Renal pelvis (tissue), 4 donors: ENCODE data around the gene SFT2D3. TPM values are rescaled to one million over a fixed set of nuclear protein-coding genes. Genes with fewer than 3 reads are reported as not detected.
"Not testable (repeated sequence)": the region's sequence is repeated elsewhere in the genome, so short reads cannot be mapped to it uniquely, and the experiment has no call there.

Experiments
- DNase-seq: peaks from one replicate; pipeline ENCODE4 v3.0.0-alpha.2; 2013
- polyA plus RNA-seq, 3 donors: library from polyadenylated mRNA; unstranded; fragments of 120-200 nt; gene quantifications; one replicate each; pipeline ENCODE4 v1.2.1, GENCODE V29; 2013; ENCODE audit not compliant: insufficient read length in 3 of 3

The SFT2D3 gene
- polyA plus RNA-seq, 3 donors, result not detected

- DNase-seq, result no peak
Observed at GRCh38 chr2:127735537-127736399, 34.5 kb downstream of the SFT2D3 start.

- no peak for DNase-seq
Observed at GRCh38 chr2:127737892-127738291, 36.6 kb downstream of the SFT2D3 start.

- DNase-seq, result no peak
Observed at GRCh38 chr2:127739800-127740199, 38.5 kb downstream of the SFT2D3 start.

- DNase-seq, result no peak
Observed at GRCh38 chr2:127740665-127741288, 39.5 kb downstream of the SFT2D3 start.

- no peak for DNase-seq
Observed at GRCh38 chr2:127743477-127744026, 42.3 kb downstream of the SFT2D3 start.

GRCh38 chr2:127747621-127748020, 46.3 kb downstream of the SFT2D3 start:
- DNase-seq, result no peak

GRCh38 chr2:127749537-127749936, 48.2 kb downstream of the SFT2D3 start:
- DNase-seq, result not testable (repeated sequence)

- DNase-seq, result no peak
Observed at GRCh38 chr2:127753374-127753773, 52.1 kb downstream of the SFT2D3 start.

GRCh38 chr2:127754186-127754585, 52.9 kb downstream of the SFT2D3 start:
- DNase-seq, result no peak

Other genes starting within 250 kb of the SFT2D3 start
- gene IWS1, start 175.0 kb upstream of the SFT2D3 start, polyA plus RNA-seq, result 10 to 100 TPM; 64.0 to 77.2 (median 67.8) TPM
- 10 to 100 TPM; 24.0 to 32.4 (median 29.5) TPM for gene MYO7B, start 165.8 kb upstream of the SFT2D3 start, polyA plus RNA-seq
- gene GPR17, start 55.3 kb upstream of the SFT2D3 start, polyA plus RNA-seq, result 1 to 10 TPM in 2 of 3 donors, under 1 TPM in 1; 0.95 to 1.9 (median 1.3) TPM
- 10 to 100 TPM; 21.6 to 25.1 (median 24.7) TPM for gene LIMS2, start 26.0 kb upstream of the SFT2D3 start, polyA plus RNA-seq
- gene WDR33, start 109.7 kb downstream of the SFT2D3 start, polyA plus RNA-seq, result 10 to 100 TPM; 49.5 to 55.7 (median 52.9) TPM
- gene POLR2D, start 156.7 kb downstream of the SFT2D3 start, polyA plus RNA-seq, result 10 to 100 TPM; 32.8 to 37.4 (median 34.4) TPM
- gene AMMECR1L, start 184.5 kb downstream of the SFT2D3 start, polyA plus RNA-seq, result 10 to 100 TPM; 25.4 to 27.7 (median 27.0) TPM